SK-N-SH treated with all-trans-retinoic acid at 6 μM for 48 hours (cell line): ENCODE measurements around the gene FBXO38.

Experiments
- CSDC2 ChIP-seq: fragments of 250-450 bp; sonication (Bioruptor Pico); IDR thresholded peaks from 2 replicates; pipeline ENCODE4 v1.5.0; 2020; ENCODE audit warnings: mild to moderate bottlenecking, moderate library complexity
- ESRRG ChIP-seq: fragments of 250-450 bp; sonication (Bioruptor Pico); IDR thresholded peaks from 2 replicates; pipeline ENCODE4 v1.6.1; 2021; ENCODE audit warnings: mild to moderate bottlenecking
- ISL1 ChIP-seq: fragments of 250-450 bp; sonication (Bioruptor Pico); IDR thresholded peaks from 2 replicates; pipeline ENCODE4 v2.1.2; 2022; ENCODE audit warnings: mild to moderate bottlenecking, moderate library complexity
- OSR1 ChIP-seq: fragments of 250-450 bp; sonication (Bioruptor Pico); IDR thresholded peaks from 2 replicates; pipeline ENCODE4 v1.8.0; 2022; ENCODE audit warnings: moderate library complexity, mild to moderate bottlenecking, inconsistent platforms
- PATZ1 ChIP-seq: fragments of 250-450 bp; sonication (Bioruptor Pico); IDR thresholded peaks from 2 replicates; pipeline ENCODE4 v1.8.0; 2020; ENCODE audit warnings: mild to moderate bottlenecking, moderate library complexity, borderline replicate concordance
- POU6F1 ChIP-seq: fragments of 250-450 bp; sonication (Bioruptor Pico); IDR thresholded peaks from 2 replicates; pipeline ENCODE4 v1.8.0; 2021; ENCODE audit warnings: low read depth, mild to moderate bottlenecking, moderate library complexity, borderline replicate concordance
- PPARA ChIP-seq: fragments of 250-450 bp; sonication (Bioruptor Pico); IDR thresholded peaks from 2 replicates; pipeline ENCODE4 v1.5.0; 2020; ENCODE audit warnings: mild to moderate bottlenecking, borderline replicate concordance
- RARB ChIP-seq: fragments of 250-450 bp; sonication (Bioruptor Pico); IDR thresholded peaks from 2 replicates; pipeline ENCODE4 v1.8.0; 2021; ENCODE audit warnings: mild to moderate bottlenecking, moderate library complexity
- TSHZ2 ChIP-seq: fragments of 250-450 bp; sonication (Bioruptor Pico); IDR thresholded peaks from 2 replicates; pipeline ENCODE4 v1.5.0; 2020; ENCODE audit warnings: mild to moderate bottlenecking, moderate library complexity
- ZC3H10 ChIP-seq: fragments of 250-450 bp; sonication (Bioruptor Pico); IDR thresholded peaks from 2 replicates; pipeline ENCODE4 v1.5.1; 2021; ENCODE audit warnings: mild to moderate bottlenecking, moderate library complexity
- ZNF565 ChIP-seq: fragments of 450-650 bp; formaldehyde crosslinking; conservative IDR thresholded peaks from 2 replicates; pipeline ENCODE4 v1.5.0; 2020; ENCODE audit warnings: low read depth, mild to moderate bottlenecking, moderate library complexity

- TF ChIP-seq RARB (CRISPR knock-in tag) (no peak), OSR1 (CRISPR knock-in tag) (no peak), POU6F1 (no peak), PATZ1 (CRISPR knock-in tag) (no peak), ZNF565 (no peak), ESRRG (no peak), ISL1 (CRISPR knock-in tag) (no peak), PPARA (CRISPR knock-in tag) (no peak), ZC3H10 (CRISPR knock-in tag) (no peak), CSDC2 (no peak), TSHZ2 (CRISPR knock-in tag) (no peak)
Observed at GRCh38 chr5:148433826-148434225, 50.1 kb downstream of the FBXO38 start.
